MG63 (cell line): ENCODE results near the gene NLGN4X. TPM values are rescaled to one million over a fixed set of nuclear protein-coding genes. Genes with fewer than 3 reads are reported as not detected.
"Not testable (repeated sequence)": the region's sequence is repeated elsewhere in the genome, so short reads cannot be mapped to it uniquely, and the experiment has no call there.

Experiments used
- DNase-seq: peaks from one replicate; pipeline ENCODE4 v3.0.0-alpha.2; 2020
- H3K27me3 ChIP-seq: fragments of 250-450 bp; sonication (Bioruptor Pico); 2 replicates; pipeline ENCODE4 v1.5.1; 2020; ENCODE audit warnings: mild to moderate bottlenecking, moderate library complexity
- H3K36me3 ChIP-seq: fragments of 250-450 bp; sonication (Bioruptor Pico); 2 replicates; pipeline ENCODE4 v1.5.1; 2020; ENCODE audit warnings: mild to moderate bottlenecking, moderate library complexity
- H3K4me3 ChIP-seq: fragments of 250-450 bp; sonication (Bioruptor Pico); 2 replicates; pipeline ENCODE4 v1.5.1; 2020; ENCODE audit warnings: mild to moderate bottlenecking, moderate library complexity
- H3K9me3 ChIP-seq: fragments of 250-450 bp; sonication (Bioruptor Pico); 2 replicates; pipeline ENCODE4 v1.5.1; 2020; ENCODE audit warnings: mild to moderate bottlenecking, moderate library complexity
- total RNA-seq: library from RNA; depleted of rRNA; stranded (reverse); fragments of >200 nt; shearing (Covaris generic); gene quantifications from 2 replicates; pipeline ENCODE4 v1.2.3, GENCODE V29; 2014; ENCODE audit warnings: low replicate concordance

NLGN4X gene
- total RNA-seq, 1 experiment from 2014 or later: not detected

GRCh38 chrX:5976332-5976731, 252.3 kb downstream of the NLGN4X start:
- Histone ChIP-seq H3K36me3 (no peaks in the 10 kb centered on the region), H3K4me3 (no peak overlapping the region), H3K9me3 (no peaks in the 10 kb centered on the region), H3K27me3 (no peaks in the 10 kb centered on the region)
- no peak for DNase-seq

GRCh38 chrX:5971300-5971699, 257.4 kb downstream of the NLGN4X start:
- H3K27me3 ChIP-seq: no peaks in the 10 kb centered on the region
- H3K36me3 ChIP-seq: no peaks in the 10 kb centered on the region
- no peak overlapping the region for H3K4me3 ChIP-seq
- DNase-seq: no peak
- H3K9me3 ChIP-seq: no peaks in the 10 kb centered on the region

GRCh38 chrX:5965406-5965805, 263.3 kb downstream of the NLGN4X start:
- Histone ChIP-seq H3K36me3 (no peaks in the 10 kb centered on the region), H3K27me3 (no peaks in the 10 kb centered on the region), H3K4me3 (no peak overlapping the region), H3K9me3 (no peaks in the 10 kb centered on the region)
- no peak for DNase-seq

GRCh38 chrX:5959286-5959685, 269.4 kb downstream of the NLGN4X start:
- H3K36me3 ChIP-seq: no peaks in the 10 kb centered on the region
- DNase-seq: no peak
- no peaks in the 10 kb centered on the region for H3K27me3 ChIP-seq
- no peak overlapping the region for H3K4me3 ChIP-seq
- no peaks in the 10 kb centered on the region for H3K9me3 ChIP-seq

- H3K36me3 ChIP-seq: no peaks in the 10 kb centered on the region
- H3K27me3 ChIP-seq: no peaks in the 10 kb centered on the region
- DNase-seq: no peak
- H3K9me3 ChIP-seq: no peaks in the 10 kb centered on the region
- no peak overlapping the region for H3K4me3 ChIP-seq
Measured at GRCh38 chrX:5958523-5958922, 270.1 kb downstream of the NLGN4X start.

- DNase-seq: no peak
- Histone ChIP-seq H3K4me3 (no peak overlapping the region), H3K27me3 (no peaks in the 10 kb centered on the region), H3K9me3 (no peaks in the 10 kb centered on the region), H3K36me3 (no peaks in the 10 kb centered on the region)
Measured at GRCh38 chrX:5957506-5957905, 271.2 kb downstream of the NLGN4X start.

GRCh38 chrX:5936438-5936837, 292.2 kb downstream of the NLGN4X start:
- no peak for DNase-seq
- H3K36me3 ChIP-seq: no peaks in the 10 kb centered on the region
- no peaks in the 10 kb centered on the region for H3K27me3 ChIP-seq
- H3K9me3 ChIP-seq: no peaks in the 10 kb centered on the region
- no peak overlapping the region for H3K4me3 ChIP-seq

DNA sequence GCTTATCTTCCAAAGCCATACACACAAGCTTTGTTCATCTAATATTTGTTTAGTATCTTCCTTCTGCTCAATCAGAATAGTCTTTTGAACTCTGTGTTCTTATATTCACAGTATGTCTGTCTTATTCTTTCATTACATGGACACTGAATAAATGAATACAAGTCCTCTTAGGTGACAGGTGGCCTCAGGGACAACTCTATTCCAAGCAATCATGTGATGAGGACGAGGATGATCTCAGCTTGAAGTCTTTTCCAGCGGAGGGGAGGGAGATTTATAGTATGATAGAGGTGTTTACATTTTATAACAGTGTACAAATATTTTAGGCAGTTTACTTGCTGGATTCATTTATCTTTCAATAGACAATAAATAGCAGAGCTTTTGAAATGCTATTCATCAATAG, 300.4 kb downstream of the NLGN4X start:
- H3K4me3 ChIP-seq: no peak overlapping the region
- no peaks in the 10 kb centered on the region for H3K36me3 ChIP-seq
- no peaks in the 10 kb centered on the region for H3K27me3 ChIP-seq
- DNase-seq: no peak
- H3K9me3 ChIP-seq: no peaks in the 10 kb centered on the region

DNA sequence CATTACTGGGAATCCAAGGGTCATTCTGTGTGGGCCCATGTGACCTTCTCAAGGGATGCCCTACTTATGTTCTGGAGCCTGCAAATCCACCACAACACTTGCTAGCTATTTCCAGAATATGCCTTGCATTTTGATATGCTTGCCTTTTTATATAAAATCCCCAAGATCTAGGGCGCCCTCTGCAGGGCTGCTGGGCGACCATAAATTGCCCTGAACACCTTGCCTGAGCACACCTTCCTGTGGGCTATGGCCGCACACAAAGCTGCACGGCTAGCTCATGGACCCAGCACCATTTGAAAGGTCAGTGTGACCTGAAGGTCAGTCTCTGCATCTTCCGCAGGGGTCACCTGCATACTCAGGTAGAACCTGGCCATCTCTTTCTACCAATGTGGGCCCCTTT, 311.7 kb downstream of the NLGN4X start:
- H3K9me3 ChIP-seq: no peaks in the 10 kb centered on the region
- no peak overlapping the region for H3K4me3 ChIP-seq
- no peaks in the 10 kb centered on the region for H3K27me3 ChIP-seq
- no peaks in the 10 kb centered on the region for H3K36me3 ChIP-seq
- DNase-seq: no peak

DNA sequence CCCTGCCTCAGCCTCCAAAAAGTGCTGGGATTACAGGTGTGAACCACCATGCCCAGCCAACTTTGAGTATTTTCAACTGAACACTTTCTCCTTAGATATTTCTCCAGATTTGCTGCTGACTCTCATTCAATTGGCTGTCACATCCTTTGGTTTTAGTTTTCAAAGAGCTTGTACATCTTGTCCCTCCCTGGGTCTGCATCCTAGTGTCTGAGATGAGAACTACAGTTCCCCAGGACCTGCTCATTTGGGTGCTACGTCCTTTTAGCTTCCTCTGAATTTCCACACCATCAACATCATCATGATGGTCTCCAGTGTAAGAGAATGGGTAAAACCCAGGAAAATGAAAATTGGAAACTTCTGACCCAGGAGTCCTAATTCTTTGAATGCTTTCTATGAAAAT, 312.9 kb downstream of the NLGN4X start:
- Histone ChIP-seq H3K9me3 (no peaks in the 10 kb centered on the region), H3K27me3 (no peaks in the 10 kb centered on the region), H3K4me3 (no peak overlapping the region), H3K36me3 (no peaks in the 10 kb centered on the region)
- no peak for DNase-seq

DNA sequence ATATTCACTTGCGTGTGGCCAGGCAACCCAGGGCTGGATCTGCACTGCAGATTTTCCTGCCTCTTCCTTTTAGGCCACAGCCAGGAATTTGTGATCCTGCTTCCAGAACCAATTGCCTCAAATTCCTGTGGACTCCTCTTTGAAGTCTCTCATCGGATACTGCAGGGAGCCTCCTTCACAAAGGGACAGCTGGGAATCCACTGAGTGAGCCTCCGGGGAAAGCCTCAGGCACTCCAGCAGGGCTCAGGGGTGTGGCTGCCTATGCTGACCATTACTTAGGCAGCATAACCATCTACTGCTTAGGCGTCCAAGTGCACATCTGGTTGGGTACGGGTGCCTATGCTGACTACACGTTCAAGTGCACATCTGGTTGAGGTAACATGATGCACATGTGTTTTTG, 321.5 kb downstream of the NLGN4X start:
- no peaks in the 10 kb centered on the region for H3K27me3 ChIP-seq
- H3K4me3 ChIP-seq: no peak overlapping the region
- no peaks in the 10 kb centered on the region for H3K9me3 ChIP-seq
- no peak for DNase-seq
- no peaks in the 10 kb centered on the region for H3K36me3 ChIP-seq

DNA sequence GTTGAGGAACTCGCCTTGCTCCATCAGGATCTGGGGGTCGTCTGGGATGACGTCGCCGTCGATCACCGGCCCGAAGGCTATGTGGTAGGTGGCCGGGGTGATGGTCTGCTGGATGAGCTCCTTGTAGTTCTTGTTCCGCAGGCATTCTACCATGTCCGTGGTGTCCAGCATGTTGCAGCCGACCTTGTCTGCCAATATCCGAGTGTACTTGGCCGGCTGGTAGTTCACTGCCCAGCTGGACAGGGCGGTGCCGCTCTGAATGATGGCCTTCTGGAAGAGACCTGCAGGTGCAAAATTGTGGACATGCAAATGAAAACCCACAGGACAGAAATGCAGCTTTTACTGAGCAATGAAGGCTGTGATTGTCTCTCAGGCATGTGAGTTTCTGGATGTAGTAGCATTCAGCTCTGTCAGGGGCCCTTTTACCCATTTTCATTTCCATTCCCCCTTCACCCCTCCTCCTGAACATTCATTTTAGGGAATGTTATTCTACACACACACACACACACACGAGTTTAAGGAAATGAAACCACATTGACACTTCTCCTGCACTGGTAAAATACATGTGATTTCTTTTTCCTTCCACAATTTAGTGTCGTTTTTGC, 325.0 kb downstream of the NLGN4X start:
- not testable (repeated sequence) for H3K4me3 ChIP-seq, DNase-seq, H3K36me3 ChIP-seq, H3K9me3 ChIP-seq, H3K27me3 ChIP-seq

DNA sequence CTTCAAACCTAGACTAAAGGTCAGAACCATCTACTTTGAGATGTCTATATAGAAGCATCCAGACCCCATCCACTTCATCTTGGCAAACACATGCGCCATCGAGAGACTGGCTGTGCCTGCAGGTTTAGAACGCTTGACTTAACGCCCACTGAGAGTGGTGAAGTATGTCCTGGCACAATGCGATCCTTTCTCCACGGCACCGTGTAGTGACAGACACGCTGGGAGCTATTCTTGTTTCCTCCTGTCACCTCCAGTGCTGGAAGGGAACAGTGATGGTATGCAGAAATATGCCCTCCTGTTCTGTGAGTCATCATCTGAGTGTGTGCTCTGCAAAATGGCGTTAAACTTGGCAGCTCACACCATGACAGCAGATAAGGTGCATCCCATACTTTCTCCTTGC, 330.2 kb downstream of the NLGN4X start:
- H3K27me3 ChIP-seq: no peaks in the 10 kb centered on the region
- no peak for DNase-seq
- H3K9me3 ChIP-seq: no peaks in the 10 kb centered on the region
- no peaks in the 10 kb centered on the region for H3K36me3 ChIP-seq
- no peak overlapping the region for H3K4me3 ChIP-seq

GRCh38 chrX:5891378-5891777, 337.3 kb downstream of the NLGN4X start:
- H3K36me3 ChIP-seq: no peaks in the 10 kb centered on the region
- DNase-seq: no peak
- no peaks in the 10 kb centered on the region for H3K27me3 ChIP-seq
- no peak overlapping the region for H3K4me3 ChIP-seq
- no peaks in the 10 kb centered on the region for H3K9me3 ChIP-seq

DNA sequence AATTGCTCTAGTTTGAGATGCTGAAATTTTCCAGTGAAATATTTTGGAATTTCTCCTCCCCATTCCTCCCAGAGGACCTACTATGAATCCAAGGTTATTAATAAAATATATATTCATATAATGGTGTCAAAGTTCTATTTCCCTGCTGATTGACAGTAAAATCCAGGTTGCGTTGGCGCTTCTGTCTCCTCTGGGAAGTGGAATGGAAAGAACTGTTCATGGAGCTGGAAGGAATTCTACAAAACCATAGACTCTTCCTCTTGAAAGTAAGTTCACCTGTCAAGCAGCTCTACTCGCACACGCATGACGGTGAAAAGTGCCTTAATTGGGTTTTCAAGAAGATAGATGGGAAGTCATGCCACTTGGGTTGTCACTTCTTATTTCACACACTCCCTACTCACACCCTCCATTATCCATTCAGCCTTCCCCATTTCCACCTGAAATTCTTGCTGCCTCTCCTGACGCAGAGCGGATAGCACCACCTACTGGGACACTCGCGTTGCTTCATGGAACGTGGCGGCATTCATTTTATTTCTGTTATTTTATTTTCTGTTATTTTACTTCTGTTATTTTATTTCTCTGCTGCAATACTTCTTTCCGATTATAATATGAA, 351.6 kb downstream of the NLGN4X start:
- DNase-seq: no peak
- Histone ChIP-seq H3K27me3 (no peaks in the 10 kb centered on the region), H3K9me3 (no peaks in the 10 kb centered on the region), H3K36me3 (no peaks in the 10 kb centered on the region), H3K4me3 (no peak overlapping the region)

DNA sequence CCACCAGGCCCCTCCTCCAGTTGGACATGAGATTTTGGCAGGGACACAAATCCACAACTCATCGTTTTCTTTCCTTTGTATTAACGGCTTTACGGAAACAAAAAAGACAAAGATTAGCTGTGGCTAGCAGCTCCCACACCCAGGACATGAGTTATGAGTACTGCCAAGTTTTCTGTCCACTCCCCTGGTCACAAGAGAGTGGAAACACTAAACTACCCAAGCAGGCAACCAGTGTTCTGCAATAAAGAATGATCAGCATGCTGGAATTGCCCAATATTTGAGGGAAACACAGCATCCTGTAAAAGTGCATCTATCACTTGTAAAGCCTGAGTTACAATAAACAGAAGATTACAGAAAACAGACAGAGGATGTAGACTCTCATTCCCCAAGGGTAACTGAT, 358.4 kb downstream of the NLGN4X start:
- no peak for DNase-seq
- H3K27me3 ChIP-seq: no peaks in the 10 kb centered on the region
- H3K4me3 ChIP-seq: no peak overlapping the region
- H3K36me3 ChIP-seq: no peaks in the 10 kb centered on the region
- H3K9me3 ChIP-seq: no peaks in the 10 kb centered on the region

- Histone ChIP-seq H3K9me3 (no peaks in the 10 kb centered on the region), H3K27me3 (no peaks in the 10 kb centered on the region), H3K36me3 (no peaks in the 10 kb centered on the region), H3K4me3 (no peak overlapping the region)
- DNase-seq: no peak
Measured at GRCh38 chrX:5869786-5870185, 358.9 kb downstream of the NLGN4X start.

- no peaks in the 10 kb centered on the region for H3K27me3 ChIP-seq
- H3K36me3 ChIP-seq: no peaks in the 10 kb centered on the region
- H3K9me3 ChIP-seq: no peaks in the 10 kb centered on the region
- no peak for DNase-seq
- H3K4me3 ChIP-seq: no peak overlapping the region
Measured at GRCh38 chrX:5867778-5868177, 360.9 kb downstream of the NLGN4X start.

GRCh38 chrX:5857232-5857631, 371.4 kb downstream of the NLGN4X start:
- H3K9me3 ChIP-seq: no peaks in the 10 kb centered on the region
- no peaks in the 10 kb centered on the region for H3K36me3 ChIP-seq
- no peak for DNase-seq
- no peak overlapping the region for H3K4me3 ChIP-seq
- no peaks in the 10 kb centered on the region for H3K27me3 ChIP-seq
